ENCODE data around the gene GLRB. TPM values are rescaled to one million over a fixed set of nuclear protein-coding genes. Genes with fewer than 3 reads are reported as not detected.

GLRB gene
- 10 to 100 TPM in 1 of 4 donors, 1 to 10 TPM in 3; 3.2 to 14.5 (median 7.3) TPM for total RNA-seq
- 1 to 10 TPM in 1 of 3 donors, under 1 TPM in 1, not detected in 1; under 0.01 to 1.1 TPM for polyA plus RNA-seq

GRCh38 chr4:157075811-157076577 is at the start of gene GLRB:
Gene GLRB, plus strand, starts transcription at chr4:157076150. Its CDS starts 1,875 bp downstream, at chr4:157078025.
- Histone ChIP-seq H3K27me3 (no peaks in the 10 kb centered on the region), H3K4me1 (peaks cover 0 to 5% (median 0%) of the 10 kb centered on the region in 4 donors), H3K4me3 (peak within 1 kb of the TSS; percentile 71 to 89 (median 75)), H3K27ac (peak within 1 kb of the TSS in 3 of 4 donors; percentile 41 to 50 (median 46)), H3K9me3 (no peaks in the 10 kb centered on the region), H3K36me3 (no peaks in the 10 kb centered on the region)
- intact Hi-C loops (cut with DNase I): no loop called here
- peak; percentile 65 for DNase-seq
- TF ChIP-seq EP300 (IDR thresholded peaks at IDR 0.05) (no peak), POLR2A (IDR thresholded peaks at IDR 0.05) (no peak), POLR2AphosphoS5 (IDR thresholded peaks at IDR 0.05) (no peak)
- TF ChIP-seq, protein P1, sequence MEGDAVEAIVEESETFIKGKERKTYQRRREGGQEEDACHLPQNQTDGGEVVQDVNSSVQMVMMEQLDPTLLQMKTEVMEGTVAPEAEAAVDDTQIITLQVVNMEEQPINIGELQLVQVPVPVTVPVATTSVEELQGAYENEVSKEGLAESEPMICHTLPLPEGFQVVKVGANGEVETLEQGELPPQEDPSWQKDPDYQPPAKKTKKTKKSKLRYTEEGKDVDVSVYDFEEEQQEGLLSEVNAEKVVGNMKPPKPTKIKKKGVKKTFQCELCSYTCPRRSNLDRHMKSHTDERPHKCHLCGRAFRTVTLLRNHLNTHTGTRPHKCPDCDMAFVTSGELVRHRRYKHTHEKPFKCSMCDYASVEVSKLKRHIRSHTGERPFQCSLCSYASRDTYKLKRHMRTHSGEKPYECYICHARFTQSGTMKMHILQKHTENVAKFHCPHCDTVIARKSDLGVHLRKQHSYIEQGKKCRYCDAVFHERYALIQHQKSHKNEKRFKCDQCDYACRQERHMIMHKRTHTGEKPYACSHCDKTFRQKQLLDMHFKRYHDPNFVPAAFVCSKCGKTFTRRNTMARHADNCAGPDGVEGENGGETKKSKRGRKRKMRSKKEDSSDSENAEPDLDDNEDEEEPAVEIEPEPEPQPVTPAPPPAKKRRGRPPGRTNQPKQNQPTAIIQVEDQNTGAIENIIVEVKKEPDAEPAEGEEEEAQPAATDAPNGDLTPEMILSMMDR (IDR thresholded peaks at IDR 0.05): no peak
- WGBS, 2 donors: 2 to 3% methylated on average over 84 of the region's 84 CpGs

DNA sequence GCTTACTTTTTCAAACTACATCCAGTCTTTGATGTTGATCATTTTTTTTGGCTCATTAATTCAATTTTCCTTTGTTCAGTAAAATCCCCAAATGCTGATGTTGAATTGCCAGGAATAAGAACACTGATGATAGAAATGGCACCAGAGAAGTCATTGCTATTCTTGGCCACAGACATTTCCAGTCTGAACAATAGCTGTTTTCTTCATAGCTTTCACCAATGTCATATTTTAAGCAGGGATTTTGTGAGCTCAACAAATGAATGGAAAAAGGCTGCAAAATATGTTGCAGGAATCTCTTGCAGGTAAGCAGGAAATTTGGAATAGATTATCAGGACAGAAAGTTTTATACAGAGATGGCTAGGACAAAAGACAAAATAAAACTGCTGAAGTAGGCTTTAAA is 40.5 kb upstream of the GLRB start:
- Histone ChIP-seq H3K27me3 (no peaks in the 10 kb centered on the region), H3K27ac (no peak overlapping the region), H3K36me3 (no peaks in the 10 kb centered on the region), H3K4me3 (no peak overlapping the region), H3K9me3 (no peaks in the 10 kb centered on the region), H3K4me1 (peaks cover 0 to 2% (median 0%) of the 10 kb centered on the region in 4 donors)
- TF ChIP-seq POLR2A (IDR thresholded peaks at IDR 0.05): no peak
- no peak for TF ChIP-seq POLR2AphosphoS5 (IDR thresholded peaks at IDR 0.05)
- TF ChIP-seq, protein P1 (IDR thresholded peaks at IDR 0.05): no peak
- no peak for TF ChIP-seq EP300 (IDR thresholded peaks at IDR 0.05)
- DNase-seq: no peak
- intact Hi-C loops (cut with DNase I): no loop called here

GRCh38 chr4:157040405-157040804 is 35.5 kb upstream of the GLRB start:
- intact Hi-C loops (cut with DNase I): loop anchor here (5.0 to 10.0 kb wide), 4 partner anchors 266 to 1636 kb away; partner anchors contain the start of gene CTSO

GRCh38 chr4:157043131-157043530 is 32.8 kb upstream of the GLRB start:
- Histone ChIP-seq H3K9me3 (no peaks in the 10 kb centered on the region), H3K36me3 (no peaks in the 10 kb centered on the region), H3K27ac (no peak overlapping the region), H3K4me3 (no peak overlapping the region), H3K27me3 (no peaks in the 10 kb centered on the region), H3K4me1 (peaks cover 0 to 8% (median 0%) of the 10 kb centered on the region in 4 donors)
- intact Hi-C loops (cut with DNase I): loop anchor here (5.0 to 10.0 kb wide), 4 partner anchors 268 to 1638 kb away; partner anchors contain the start of gene CTSO
- DNase-seq: no peak
- TF ChIP-seq EP300 (IDR thresholded peaks at IDR 0.05) (no peak), POLR2A (IDR thresholded peaks at IDR 0.05) (no peak), POLR2AphosphoS5 (IDR thresholded peaks at IDR 0.05) (no peak)
- TF ChIP-seq, protein P1 (IDR thresholded peaks at IDR 0.05): no peak
- WGBS, 2 donors: 23 to 43% methylated on average over 2 of the region's 2 CpGs

More at GRCh38 chr4:157040405-157040804, 35.5 kb upstream of the GLRB start:
- H3K4me1 ChIP-seq: peaks cover 0 to 5% (median 0%) of the 10 kb centered on the region in 4 donors
- no peak for TF ChIP-seq POLR2A (IDR thresholded peaks at IDR 0.05)
- TF ChIP-seq, protein P1 (IDR thresholded peaks at IDR 0.05): no peak
- no peak for TF ChIP-seq EP300 (IDR thresholded peaks at IDR 0.05)
- TF ChIP-seq POLR2AphosphoS5 (IDR thresholded peaks at IDR 0.05): no peak
- no peak overlapping the region for H3K4me3 ChIP-seq
- no peak overlapping the region for H3K27ac ChIP-seq
- H3K36me3 ChIP-seq: no peaks in the 10 kb centered on the region
- H3K9me3 ChIP-seq: no peaks in the 10 kb centered on the region
- DNase-seq: no peak
- no peaks in the 10 kb centered on the region for H3K27me3 ChIP-seq

Data from sigmoid colon (tissue), 7 donors.